ENCODE measurements around the gene RBM19.

The RBM19 gene

GRCh38 chr12:113895176-113895575 is 70.9 kb downstream of the RBM19 start:
- H3K27ac ChIP-seq (ENCODE audit: low read depth, low read length), result no peak overlapping the region
- no peak overlapping the region for H3K9ac ChIP-seq (ENCODE audit: low read length)
- H3K4me1 ChIP-seq (ENCODE audit: insufficient read depth, low read length), result no peaks in the 10 kb centered on the region
- no peaks in the 10 kb centered on the region for H3K9me3 ChIP-seq (ENCODE audit: low read length)
- H3K4me3 ChIP-seq (ENCODE audit: low read depth in 1 of 2, low read length in 2 of 2), result no peak overlapping the region
- no peaks in the 10 kb centered on the region for H3K36me3 ChIP-seq (ENCODE audit: insufficient read depth, low read length)
- no peaks in the 10 kb centered on the region for H3K27me3 ChIP-seq (ENCODE audit: control insufficient read depth in 1 of 2, insufficient read depth in 2 of 2, low read length in 2 of 2)

GRCh38 chr12:113894697-113895096 is 71.4 kb downstream of the RBM19 start:
- H3K4me3 ChIP-seq (ENCODE audit: low read depth in 1 of 2, low read length in 2 of 2), result no peak overlapping the region
- H3K4me1 ChIP-seq (ENCODE audit: insufficient read depth, low read length), result no peaks in the 10 kb centered on the region
- H3K36me3 ChIP-seq (ENCODE audit: insufficient read depth, low read length), result no peaks in the 10 kb centered on the region
- no peak overlapping the region for H3K27ac ChIP-seq (ENCODE audit: low read depth, low read length)
- H3K9ac ChIP-seq (ENCODE audit: low read length), result no peak overlapping the region
- H3K9me3 ChIP-seq (ENCODE audit: low read length), result no peaks in the 10 kb centered on the region
- H3K27me3 ChIP-seq (ENCODE audit: control insufficient read depth in 1 of 2, insufficient read depth in 2 of 2, low read length in 2 of 2), result no peaks in the 10 kb centered on the region

DNA sequence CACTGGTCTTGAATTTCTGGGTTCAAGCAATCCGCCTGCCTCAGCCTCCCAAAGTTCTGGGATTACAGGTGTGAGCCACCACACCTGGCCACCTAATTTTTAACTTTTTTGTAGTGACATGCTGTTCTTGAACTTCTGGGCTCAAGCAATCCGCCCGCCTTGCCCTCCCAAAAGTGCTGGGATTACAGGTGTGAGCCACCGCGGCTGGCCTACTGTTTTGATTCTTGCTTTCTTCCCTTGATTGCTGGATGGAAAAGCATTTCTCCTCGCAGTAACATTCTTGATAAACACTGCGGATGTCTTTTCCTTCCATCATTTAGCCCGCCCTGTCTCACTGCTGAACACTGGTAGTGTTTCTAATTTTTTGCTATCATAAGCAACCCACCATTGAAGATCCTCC is 72.9 kb downstream of the RBM19 start:
- H3K36me3 ChIP-seq (ENCODE audit: insufficient read depth, low read length), result no peaks in the 10 kb centered on the region
- H3K4me1 ChIP-seq (ENCODE audit: insufficient read depth, low read length), result no peaks in the 10 kb centered on the region
- no peaks in the 10 kb centered on the region for H3K27me3 ChIP-seq (ENCODE audit: control insufficient read depth in 1 of 2, insufficient read depth in 2 of 2, low read length in 2 of 2)
- H3K27ac ChIP-seq (ENCODE audit: low read depth, low read length), result no peak overlapping the region
- no peaks in the 10 kb centered on the region for H3K9me3 ChIP-seq (ENCODE audit: low read length)
- H3K9ac ChIP-seq (ENCODE audit: low read length), result no peak overlapping the region
- no peak overlapping the region for H3K4me3 ChIP-seq (ENCODE audit: low read depth in 1 of 2, low read length in 2 of 2)

DNA sequence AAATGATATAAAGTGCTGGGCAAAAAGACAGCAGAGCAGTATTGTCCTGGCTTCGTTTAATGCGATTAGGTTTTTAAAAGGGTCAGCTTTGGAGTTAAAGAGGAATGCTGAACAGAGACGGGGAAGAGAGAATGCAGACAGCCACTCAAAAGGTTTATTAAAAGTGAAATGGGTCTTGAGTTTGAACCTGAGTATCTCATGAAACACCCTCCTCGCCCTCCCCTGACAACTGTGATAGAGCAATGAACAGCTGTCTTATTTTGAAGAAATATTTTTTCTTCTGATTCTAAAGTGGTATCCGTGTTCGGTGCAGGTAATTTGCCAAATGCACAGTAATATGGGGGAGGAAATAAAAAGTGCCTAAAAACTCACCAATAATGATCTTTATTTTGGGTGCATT is 73.6 kb downstream of the RBM19 start:
- H3K27me3 ChIP-seq (ENCODE audit: control insufficient read depth in 1 of 2, insufficient read depth in 2 of 2, low read length in 2 of 2), result no peaks in the 10 kb centered on the region

DNA sequence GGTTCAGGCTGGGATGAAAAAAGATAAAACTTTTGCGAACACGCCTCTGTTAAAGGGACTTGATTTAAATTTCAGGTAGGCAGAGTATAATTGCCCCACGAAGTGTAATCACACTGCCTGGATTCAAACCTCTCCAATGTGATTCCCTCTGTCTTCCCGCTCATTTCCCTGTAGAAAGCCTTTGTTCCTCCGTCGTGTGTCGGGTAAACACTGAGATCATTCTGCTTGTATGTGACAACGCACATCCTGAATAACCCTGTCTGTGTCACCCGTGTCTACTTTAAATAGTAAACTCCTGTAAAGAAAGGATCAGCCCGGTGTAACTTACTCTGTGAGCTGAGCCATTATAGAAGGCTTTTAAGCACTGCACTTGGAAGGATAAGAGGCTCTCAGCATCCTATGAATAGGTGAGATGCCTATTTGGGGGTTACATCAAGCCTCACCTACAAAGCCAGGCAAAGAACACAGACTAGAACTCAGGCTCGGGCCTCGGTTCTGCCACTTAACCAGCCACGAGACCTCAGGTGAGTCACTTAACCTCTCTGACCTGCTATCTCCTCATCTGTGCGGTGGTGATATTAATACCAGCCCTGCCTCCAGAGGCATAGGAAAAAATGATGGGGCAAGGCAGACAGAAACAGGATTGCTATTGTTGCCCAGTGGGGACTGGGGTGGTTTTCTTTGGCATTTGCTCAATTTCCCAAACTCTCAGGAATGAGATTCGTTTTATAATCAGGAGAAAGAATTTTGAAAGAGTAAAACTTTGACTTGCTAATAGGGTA is 74.2 kb downstream of the RBM19 start:
- no peak overlapping the region for H3K27ac ChIP-seq (ENCODE audit: low read depth, low read length)
- H3K9ac ChIP-seq (ENCODE audit: low read length), result no peak overlapping the region
- no peaks in the 10 kb centered on the region for H3K36me3 ChIP-seq (ENCODE audit: insufficient read depth, low read length)
- H3K4me1 ChIP-seq (ENCODE audit: insufficient read depth, low read length), result no peaks in the 10 kb centered on the region
- H3K27me3 ChIP-seq (ENCODE audit: control insufficient read depth in 1 of 2, insufficient read depth in 2 of 2, low read length in 2 of 2), result no peaks in the 10 kb centered on the region
- no peak overlapping the region for H3K4me3 ChIP-seq (ENCODE audit: low read depth in 1 of 2, low read length in 2 of 2)
- no peaks in the 10 kb centered on the region for H3K9me3 ChIP-seq (ENCODE audit: low read length)

More for the DNA sequence above, 73.6 kb downstream of the RBM19 start:
- Histone ChIP-seq H3K36me3 (ENCODE audit: insufficient read depth, low read length) (no peaks in the 10 kb centered on the region), H3K9ac (ENCODE audit: low read length) (no peak overlapping the region), H3K27ac (ENCODE audit: low read depth, low read length) (no peak overlapping the region), H3K9me3 (ENCODE audit: low read length) (no peaks in the 10 kb centered on the region), H3K4me1 (ENCODE audit: insufficient read depth, low read length) (no peaks in the 10 kb centered on the region), H3K4me3 (ENCODE audit: low read depth in 1 of 2, low read length in 2 of 2) (no peak overlapping the region)

DNA sequence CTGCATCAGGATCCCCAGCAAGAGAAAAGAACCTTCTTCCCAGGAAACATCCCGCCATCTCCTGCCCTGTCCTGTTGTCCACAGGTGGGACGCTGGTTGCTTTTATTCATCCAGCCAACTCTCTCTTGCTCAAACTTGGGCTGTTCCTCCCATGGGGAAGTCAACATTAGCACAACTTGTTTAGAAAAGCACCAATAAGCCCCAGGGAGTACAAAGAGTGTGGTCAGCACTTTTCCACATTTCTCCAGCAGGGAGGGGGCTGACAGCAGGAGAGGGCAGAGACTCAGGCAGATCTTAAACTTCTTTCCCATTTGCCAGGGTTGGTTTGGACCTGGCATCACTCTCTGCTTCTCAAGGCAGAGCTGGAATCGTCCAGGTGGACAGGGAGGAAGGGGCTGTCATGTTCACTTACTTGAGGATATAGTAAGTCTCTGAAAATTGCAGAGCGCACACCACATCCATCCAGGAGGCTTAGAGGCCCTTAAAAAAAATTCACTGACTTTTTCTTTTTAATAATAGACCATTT is 74.9 kb downstream of the RBM19 start:
- no peaks in the 10 kb centered on the region for H3K27me3 ChIP-seq (ENCODE audit: control insufficient read depth in 1 of 2, insufficient read depth in 2 of 2, low read length in 2 of 2)
- H3K36me3 ChIP-seq (ENCODE audit: insufficient read depth, low read length), result no peaks in the 10 kb centered on the region
- H3K4me3 ChIP-seq (ENCODE audit: low read depth in 1 of 2, low read length in 2 of 2), result no peak overlapping the region
- H3K4me1 ChIP-seq (ENCODE audit: insufficient read depth, low read length), result no peaks in the 10 kb centered on the region
- H3K9ac ChIP-seq (ENCODE audit: low read length), result no peak overlapping the region
- no peak overlapping the region for H3K27ac ChIP-seq (ENCODE audit: low read depth, low read length)
- no peaks in the 10 kb centered on the region for H3K9me3 ChIP-seq (ENCODE audit: low read length)

GRCh38 chr12:113889891-113890581 is 76.1 kb downstream of the RBM19 start:
- no peaks in the 10 kb centered on the region for H3K36me3 ChIP-seq (ENCODE audit: insufficient read depth, low read length)
- H3K4me3 ChIP-seq (ENCODE audit: low read depth in 1 of 2, low read length in 2 of 2), result no peak overlapping the region
- no peak overlapping the region for H3K27ac ChIP-seq (ENCODE audit: low read depth, low read length)
- no peaks in the 10 kb centered on the region for H3K9me3 ChIP-seq (ENCODE audit: low read length)
- H3K27me3 ChIP-seq (ENCODE audit: control insufficient read depth in 1 of 2, insufficient read depth in 2 of 2, low read length in 2 of 2), result no peaks in the 10 kb centered on the region
- no peaks in the 10 kb centered on the region for H3K4me1 ChIP-seq (ENCODE audit: insufficient read depth, low read length)
- no peak overlapping the region for H3K9ac ChIP-seq (ENCODE audit: low read length)

GRCh38 chr12:113889076-113889475 is 77.0 kb downstream of the RBM19 start:
- Histone ChIP-seq H3K36me3 (ENCODE audit: insufficient read depth, low read length) (no peaks in the 10 kb centered on the region), H3K9ac (ENCODE audit: low read length) (no peak overlapping the region), H3K9me3 (ENCODE audit: low read length) (no peaks in the 10 kb centered on the region), H3K4me3 (ENCODE audit: low read depth in 1 of 2, low read length in 2 of 2) (no peak overlapping the region), H3K27me3 (ENCODE audit: control insufficient read depth in 1 of 2, insufficient read depth in 2 of 2, low read length in 2 of 2) (no peaks in the 10 kb centered on the region), H3K4me1 (ENCODE audit: insufficient read depth, low read length) (no peaks in the 10 kb centered on the region), H3K27ac (ENCODE audit: low read depth, low read length) (no peak overlapping the region)

DNA sequence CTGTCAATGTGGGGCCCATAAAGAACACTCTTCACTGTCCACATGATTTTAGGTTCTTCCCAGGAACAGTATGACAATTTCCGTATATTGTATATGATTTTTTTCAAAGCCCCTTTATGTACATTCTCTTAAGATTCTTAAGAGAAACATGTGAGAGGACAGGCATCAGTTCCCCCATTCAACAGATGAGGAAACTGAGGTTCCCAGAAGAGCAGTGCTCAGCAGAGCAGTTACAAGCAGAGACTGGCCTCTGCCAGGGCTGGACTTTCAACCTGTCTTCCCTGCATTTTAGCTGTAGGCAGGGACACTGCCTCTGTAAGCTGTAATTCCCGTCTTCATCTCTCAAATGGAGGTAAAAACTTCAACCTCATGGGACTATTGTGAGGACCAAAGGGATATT is 77.7 kb downstream of the RBM19 start:
- Histone ChIP-seq H3K27ac (ENCODE audit: low read depth, low read length) (no peak overlapping the region), H3K36me3 (ENCODE audit: insufficient read depth, low read length) (no peaks in the 10 kb centered on the region), H3K9ac (ENCODE audit: low read length) (no peak overlapping the region), H3K4me3 (ENCODE audit: low read depth in 1 of 2, low read length in 2 of 2) (no peak overlapping the region), H3K27me3 (ENCODE audit: control insufficient read depth in 1 of 2, insufficient read depth in 2 of 2, low read length in 2 of 2) (no peaks in the 10 kb centered on the region), H3K9me3 (ENCODE audit: low read length) (no peaks in the 10 kb centered on the region), H3K4me1 (ENCODE audit: insufficient read depth, low read length) (no peaks in the 10 kb centered on the region)

DNA sequence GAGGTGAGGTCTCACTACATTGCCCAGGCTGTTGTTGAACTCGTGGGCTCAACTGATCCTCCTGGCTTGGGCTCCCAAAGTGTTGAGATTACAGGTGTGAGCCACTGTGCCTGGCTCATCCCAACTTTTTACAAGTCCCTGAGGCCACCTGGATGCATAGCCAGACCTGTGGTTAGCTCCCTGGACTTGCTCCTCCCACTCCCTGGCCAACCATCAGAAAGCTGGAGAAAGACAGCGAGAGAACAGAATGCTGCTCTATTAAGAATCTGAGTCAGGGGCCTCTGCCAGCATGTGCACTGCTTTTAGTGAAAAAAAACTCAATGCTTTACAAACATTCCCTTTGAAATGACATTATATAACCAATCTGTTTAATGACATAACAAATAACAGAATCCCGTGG is 78.2 kb downstream of the RBM19 start:
- H3K4me3 ChIP-seq (ENCODE audit: low read depth in 1 of 2, low read length in 2 of 2), result no peak overlapping the region

DNA sequence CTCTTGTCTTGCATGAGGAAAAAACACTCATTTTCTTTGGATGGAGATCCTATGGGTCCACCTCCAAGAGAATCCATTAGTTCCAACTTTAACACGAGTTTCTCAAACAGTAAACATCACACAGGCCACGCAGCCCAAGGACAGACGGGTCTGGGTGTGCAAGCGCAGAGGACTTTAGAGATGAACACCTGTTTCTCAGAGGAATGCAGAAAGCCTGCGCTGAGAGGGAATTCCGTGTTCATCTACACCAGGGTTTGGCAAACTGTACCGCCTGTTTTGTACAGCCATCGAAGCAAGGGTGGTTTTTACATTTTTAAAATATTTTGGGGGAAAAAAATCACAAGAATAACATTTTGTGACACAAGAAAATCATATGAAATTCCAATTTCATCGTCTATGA is 79.4 kb downstream of the RBM19 start:
- H3K4me1 ChIP-seq (ENCODE audit: insufficient read depth, low read length), result no peaks in the 10 kb centered on the region

More for the DNA sequence above, 78.2 kb downstream of the RBM19 start:
- Histone ChIP-seq H3K9ac (ENCODE audit: low read length) (no peak overlapping the region), H3K36me3 (ENCODE audit: insufficient read depth, low read length) (no peaks in the 10 kb centered on the region), H3K9me3 (ENCODE audit: low read length) (no peaks in the 10 kb centered on the region), H3K27ac (ENCODE audit: low read depth, low read length) (no peak overlapping the region), H3K4me1 (ENCODE audit: insufficient read depth, low read length) (no peaks in the 10 kb centered on the region), H3K27me3 (ENCODE audit: control insufficient read depth in 1 of 2, insufficient read depth in 2 of 2, low read length in 2 of 2) (no peaks in the 10 kb centered on the region)

More for the DNA sequence above, 79.4 kb downstream of the RBM19 start:
- Histone ChIP-seq H3K9me3 (ENCODE audit: low read length) (no peaks in the 10 kb centered on the region), H3K36me3 (ENCODE audit: insufficient read depth, low read length) (no peaks in the 10 kb centered on the region), H3K4me3 (ENCODE audit: low read depth in 1 of 2, low read length in 2 of 2) (no peak overlapping the region), H3K9ac (ENCODE audit: low read length) (no peak overlapping the region), H3K27me3 (ENCODE audit: control insufficient read depth in 1 of 2, insufficient read depth in 2 of 2, low read length in 2 of 2) (no peaks in the 10 kb centered on the region), H3K27ac (ENCODE audit: low read depth, low read length) (no peak overlapping the region)
